RPMI7951 (cell line): Measurements from ENCODE around the gene KIF22. TPM values are rescaled to one million over a fixed set of nuclear protein-coding genes. Genes with fewer than 3 reads are reported as not detected.
"Not testable (repeated sequence)": the region's sequence is repeated elsewhere in the genome, so short reads cannot be mapped to it uniquely, and the experiment has no call there.

Experiments used
- DNase-seq: peaks from one replicate; pipeline ENCODE4 v3.0.0-alpha.2; 2012; ENCODE audit warnings: low read depth
- total RNA-seq: library from RNA; depleted of rRNA; stranded (reverse); fragments of >200 nt; shearing (Covaris generic); gene quantifications from 2 replicates; pipeline ENCODE4 v1.2.3, GENCODE V29; 2014

Gene KIF22
- total RNA-seq, 1 experiment from 2014 or later: 120 TPM

DNA sequence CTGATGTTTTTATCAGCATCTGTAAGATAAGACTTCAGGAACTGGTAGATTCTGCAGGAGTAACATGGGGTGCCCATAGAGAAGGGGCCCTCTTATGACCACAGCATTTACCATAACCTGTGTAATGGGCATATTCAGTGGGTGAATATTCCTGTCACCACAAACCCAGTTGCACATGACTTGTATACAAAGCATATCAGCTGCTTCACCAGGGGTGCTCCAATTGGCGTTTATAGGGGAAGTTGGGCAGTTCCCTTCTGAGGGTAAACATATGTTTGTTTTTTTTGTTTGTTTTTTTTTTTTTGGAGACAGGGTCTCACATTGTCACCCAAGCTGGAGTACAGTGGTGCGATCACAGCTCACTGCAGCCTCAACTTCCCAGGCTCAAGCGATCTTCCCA is 24.0 kb upstream of the KIF22 start:
- no peak for DNase-seq

DNA sequence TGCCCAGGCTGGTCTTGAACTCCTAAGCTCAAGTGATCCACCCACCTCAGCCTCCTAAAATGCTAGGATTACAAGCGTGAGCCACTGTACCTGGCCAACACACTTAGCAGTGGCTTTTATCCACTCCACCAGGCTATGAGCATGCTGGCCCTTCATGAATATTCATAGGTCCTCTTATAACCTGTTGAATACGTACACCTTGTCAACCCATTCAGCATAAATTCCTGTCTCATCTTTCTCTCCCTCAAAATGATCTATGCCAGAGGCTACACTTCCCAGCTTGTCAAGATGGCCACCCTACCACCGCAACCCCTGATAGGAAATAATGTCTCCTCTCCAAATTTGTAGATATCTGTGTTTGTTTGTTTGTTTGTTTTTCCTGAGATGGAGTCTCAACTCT is 23.5 kb upstream of the KIF22 start:
- no peak for DNase-seq

DNA sequence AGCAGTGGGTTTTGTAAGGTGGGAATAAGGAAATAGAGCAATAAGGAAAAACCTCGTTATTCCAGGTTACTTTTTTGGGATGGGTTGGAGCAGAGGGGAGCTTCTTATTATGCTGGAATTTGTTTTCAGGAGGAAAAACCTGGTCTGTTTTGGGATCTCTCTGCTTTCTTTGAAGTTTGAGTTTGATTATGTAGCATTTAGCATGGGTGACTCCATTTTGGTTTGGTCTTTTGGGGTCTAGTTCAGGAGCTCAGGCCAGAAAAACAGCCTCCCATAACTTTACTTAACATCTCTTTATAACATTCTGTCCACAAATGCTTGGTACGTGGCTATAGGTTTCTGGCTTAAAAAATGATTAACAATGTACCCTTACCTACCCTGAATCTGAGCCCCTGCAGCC is 21.0 kb upstream of the KIF22 start:
- DNase-seq: no peak

DNA sequence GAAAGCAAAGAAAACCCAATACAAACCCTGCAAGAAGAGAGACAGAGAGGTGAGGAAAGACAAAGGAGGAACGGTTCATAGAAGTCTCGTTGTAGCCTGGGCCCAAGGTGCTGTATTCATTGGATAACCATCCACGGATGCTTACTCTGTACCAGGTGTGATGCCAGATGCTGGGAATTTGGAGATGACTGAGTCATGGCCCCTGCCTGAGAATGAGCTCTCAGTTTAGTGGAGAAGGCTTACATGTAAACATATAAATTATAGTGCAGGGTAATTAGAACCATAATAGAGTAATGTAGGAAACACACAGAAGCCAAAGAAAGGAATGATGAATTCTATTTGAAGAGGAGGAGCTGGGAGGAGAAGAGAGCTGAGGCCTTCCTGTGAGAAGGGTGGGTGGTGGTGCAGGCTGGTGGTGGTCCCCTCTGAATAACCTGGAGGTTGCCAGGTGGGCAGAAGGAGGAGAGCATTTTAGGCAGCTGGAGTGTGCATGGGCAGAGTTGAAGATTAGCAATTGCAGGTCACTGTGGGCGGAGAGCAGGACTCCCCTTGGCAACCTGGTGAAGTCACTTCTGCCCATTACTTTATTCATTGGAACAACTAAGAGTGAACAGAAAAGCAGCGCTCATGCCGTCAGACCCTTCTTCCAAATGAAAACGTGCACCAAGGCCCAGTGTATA is 20.2 kb upstream of the KIF22 start:
- no peak for DNase-seq

DNA sequence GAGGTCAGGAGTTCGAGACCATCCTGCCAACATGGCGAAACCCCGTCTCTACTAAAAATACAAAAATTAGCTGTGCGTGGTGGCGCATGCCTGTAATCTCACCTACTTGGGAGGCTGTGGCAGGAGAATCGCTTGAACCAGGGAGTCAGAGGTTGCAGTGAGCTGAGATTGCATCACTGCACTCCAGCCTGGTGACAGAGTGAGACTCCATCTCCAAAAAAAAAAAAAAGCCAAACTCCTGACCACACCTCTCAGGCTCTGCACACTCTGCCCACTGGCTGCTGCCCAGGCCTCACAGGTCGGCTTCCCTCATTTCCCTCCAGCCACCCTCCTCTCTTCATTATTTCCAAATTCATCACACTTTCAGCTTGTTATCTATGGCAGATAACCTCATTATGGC is 18.2 kb upstream of the KIF22 start:
- DNase-seq: not testable (repeated sequence)

DNA sequence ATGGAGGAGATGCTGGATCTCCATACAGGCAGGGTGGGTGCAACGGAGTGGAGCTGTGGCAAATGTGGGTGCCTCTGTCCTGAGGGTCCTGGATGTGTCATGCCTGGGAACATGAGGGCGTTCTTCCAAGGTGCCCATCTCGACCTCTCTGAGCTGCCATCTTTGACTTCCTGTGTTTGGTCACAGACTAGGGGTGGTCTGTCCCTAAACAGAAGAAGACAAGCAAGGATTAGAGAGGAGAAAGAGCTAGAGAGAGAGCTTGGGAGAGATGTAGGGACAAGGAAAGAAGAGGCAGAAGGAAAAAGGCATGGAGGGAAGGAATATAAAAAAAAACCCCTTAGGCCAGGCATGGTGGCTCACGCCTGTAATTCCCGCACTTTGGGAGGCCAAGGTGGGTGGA is 15.8 kb upstream of the KIF22 start:
- DNase-seq: no peak

DNA sequence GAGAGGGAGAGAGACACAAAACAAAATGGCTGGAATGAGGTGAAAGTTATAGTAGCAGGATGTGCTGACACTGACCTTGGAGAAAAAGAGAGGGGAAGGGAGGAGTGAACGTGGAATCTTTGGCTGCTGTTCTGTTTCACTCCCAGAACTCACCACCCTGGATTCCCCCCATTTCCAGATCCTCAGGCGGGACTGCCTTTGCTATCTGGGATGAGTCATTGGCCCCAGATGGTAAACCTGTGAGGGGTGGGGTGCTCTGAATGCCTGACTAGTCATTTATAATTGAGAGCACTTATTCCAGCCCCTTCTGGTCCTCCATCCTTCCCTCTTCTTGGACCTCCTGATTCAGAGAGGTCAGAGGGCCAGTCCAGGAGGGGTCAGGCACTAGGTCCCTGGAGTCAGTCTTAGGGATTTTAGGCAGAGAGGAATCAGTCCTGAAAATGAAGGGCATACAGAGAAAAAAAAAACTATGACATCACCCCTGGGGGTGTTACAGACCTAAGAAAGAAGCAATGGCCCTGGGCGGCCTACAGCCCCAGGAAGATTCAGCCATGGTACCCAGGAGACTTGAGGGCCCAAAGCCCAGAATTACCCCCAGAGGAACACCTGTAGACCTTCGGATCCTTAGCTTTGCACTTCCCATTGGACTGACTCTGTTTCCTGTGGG is 14.7 kb upstream of the KIF22 start:
- peak; percentile 78 for DNase-seq

DNA sequence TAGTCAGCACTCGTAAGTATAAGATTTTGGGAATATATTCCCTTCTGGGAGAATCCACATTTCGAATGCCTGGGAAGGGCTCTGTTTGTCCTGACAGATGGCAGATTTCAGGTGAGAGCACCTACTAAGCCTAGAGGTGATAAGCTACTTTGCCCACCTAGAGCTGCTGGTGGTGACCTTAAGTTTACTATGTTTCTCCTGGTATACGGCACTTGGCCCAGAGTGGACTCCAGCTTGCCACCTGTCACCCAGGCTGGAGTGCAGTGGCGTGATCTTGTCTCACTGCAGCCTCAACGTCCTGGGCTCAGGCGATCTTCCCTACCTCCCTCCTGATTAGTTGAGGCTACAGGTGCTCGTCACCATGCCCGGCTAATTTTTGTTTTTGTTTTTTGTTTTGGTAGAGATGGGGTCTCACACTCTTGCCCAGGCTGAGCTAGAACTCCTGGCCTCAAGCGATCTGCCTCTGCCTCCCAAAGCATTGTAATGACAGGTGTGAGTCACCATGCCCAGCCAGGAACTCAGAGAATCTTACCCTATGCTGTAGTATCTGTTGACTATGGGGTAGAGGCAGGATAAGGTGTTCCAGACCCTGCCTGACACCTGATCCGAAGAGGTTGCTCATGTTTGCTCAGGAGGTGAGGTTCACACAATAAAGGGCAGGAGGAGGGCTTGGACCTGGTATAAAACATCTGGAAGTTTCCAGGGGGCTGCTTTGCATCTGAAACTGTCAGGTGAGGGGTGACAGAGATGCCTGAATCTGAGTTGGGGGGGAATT is 12.8 kb upstream of the KIF22 start, which contains the start of gene ZG16:
Gene ZG16 (plus strand): TSS at position 681 of the 775 bp plus-strand sequence. CDS start 1,011 bp downstream, outside the sequence.
- DNase-seq: no peak

DNA sequence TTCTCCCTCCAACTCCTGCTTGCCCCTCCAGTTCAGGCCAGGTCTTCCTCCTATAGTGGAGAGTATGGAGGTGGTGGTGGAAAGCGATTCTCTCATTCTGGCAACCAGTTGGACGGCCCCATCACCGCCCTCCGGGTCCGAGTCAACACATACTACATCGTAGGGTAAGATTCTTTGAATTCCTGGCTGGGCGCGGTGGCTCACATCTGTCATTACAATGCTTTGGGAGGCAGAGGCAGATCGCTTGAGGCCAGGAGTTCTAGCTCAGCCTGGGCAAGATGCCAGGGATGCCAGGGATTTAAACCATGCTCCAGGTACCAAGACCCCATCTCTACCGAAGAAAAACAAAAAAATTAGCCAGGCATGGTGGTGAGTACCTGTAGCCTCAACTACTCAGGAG is 11.1 kb upstream of the KIF22 start:
- DNase-seq: peak; percentile 55

DNA sequence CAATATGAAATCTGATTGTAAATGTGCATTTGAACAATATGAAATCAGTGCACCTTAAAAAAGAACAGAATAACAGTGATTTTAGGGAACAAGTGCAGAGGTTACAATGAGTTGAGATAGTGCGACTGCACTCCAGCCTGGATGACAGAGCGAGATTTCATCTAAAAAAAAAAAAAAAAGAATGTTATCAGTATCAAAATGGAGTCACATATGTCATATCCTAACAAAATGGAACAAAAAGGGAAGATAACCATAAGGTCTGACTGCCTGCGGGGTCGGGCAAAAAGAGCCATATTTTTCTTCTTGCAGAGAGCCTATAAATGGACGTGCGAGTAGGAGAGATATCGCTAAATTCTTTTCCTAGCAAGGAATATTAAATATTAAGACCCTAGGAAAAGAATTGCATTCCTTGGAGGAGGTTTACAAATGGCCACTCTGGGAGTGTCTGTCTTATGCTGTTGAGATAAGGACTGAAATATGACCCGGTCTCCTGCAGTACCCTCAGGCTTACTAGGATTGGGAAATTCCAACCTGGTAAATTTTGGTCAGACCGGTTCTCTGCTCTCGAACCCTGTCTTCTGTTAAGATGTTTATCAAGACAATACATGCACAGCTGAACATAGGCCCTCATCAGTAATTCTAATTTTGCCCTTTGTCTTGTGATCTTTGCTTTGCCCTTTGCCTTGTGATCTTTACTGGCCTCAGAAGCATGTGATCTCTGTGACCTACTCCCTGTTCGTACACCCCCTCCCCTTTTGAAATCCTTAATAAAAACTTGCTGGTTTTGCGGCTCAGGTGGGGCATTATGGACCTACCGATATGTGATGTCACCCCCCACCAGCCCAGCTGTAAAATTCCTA is 7.2 kb upstream of the KIF22 start:
- not testable (repeated sequence) for DNase-seq

DNA sequence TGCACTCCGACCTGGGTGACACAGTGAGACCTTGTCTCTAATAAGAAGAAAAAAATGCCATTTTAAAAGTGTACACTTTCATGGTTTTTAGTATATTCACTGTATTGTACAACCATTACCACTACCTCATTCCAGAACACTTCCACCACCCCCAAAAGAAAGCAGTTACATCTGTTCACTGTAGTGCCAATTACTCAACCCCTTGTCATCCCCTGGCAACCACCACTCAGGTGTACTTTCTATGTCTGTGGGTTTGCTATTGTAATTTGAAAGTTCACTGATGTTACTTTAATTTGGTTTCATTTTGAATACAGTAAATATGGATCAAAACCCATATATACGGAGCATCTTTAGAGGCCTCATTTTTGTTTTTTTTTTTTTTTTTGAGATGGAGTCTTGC is 6.4 kb upstream of the KIF22 start:
- DNase-seq: no peak

DNA sequence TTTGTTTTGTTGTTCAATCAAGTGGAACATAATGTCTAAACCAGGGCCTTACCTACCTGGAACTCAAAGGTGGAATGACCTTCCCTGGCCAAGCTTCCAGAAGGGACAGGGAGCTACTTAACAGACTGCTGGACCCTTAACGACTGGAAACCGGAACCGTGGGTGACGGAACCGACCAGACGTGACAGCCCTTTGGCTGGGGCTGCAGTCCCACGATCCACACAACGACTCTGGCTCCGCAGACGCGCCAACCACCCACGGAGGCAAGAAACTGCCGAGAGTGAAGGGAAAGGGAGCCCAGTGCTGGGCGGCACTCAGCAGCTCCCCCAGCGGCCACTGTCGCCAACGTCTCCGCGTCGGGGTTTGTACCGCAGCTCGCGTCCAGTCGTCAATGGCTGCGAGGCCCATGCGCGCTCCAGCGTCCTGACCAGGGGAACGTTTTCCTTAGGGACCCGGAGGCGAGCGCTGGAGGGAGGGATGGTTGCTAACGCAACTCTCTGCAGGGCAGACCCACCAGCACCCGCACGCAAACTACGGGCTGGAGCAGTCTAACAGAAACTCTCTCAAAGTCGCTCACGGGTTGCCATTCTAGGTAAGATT is 5.5 kb upstream of the KIF22 start:
- DNase-seq: peak; percentile 65

DNA sequence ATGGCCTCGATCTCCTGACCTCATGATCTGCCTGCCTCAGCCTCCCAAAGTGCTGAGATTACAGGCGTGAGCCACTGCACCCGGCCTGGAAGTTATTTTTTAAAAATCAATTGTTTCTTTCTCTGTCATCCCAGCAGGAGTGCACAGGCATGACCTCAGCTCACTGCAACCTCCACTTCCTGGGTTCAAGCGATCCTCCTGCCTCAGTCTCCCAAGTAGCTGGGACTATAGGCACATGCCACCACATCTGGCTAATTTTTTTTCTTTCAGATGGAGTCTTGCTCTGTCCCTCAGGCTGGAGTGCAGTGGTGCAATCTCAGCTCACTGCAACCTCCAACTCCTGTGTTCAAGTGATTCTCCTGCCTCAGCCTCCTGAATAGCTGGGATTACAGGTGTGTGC is 3.4 kb upstream of the KIF22 start:
- not testable (repeated sequence) for DNase-seq

DNA sequence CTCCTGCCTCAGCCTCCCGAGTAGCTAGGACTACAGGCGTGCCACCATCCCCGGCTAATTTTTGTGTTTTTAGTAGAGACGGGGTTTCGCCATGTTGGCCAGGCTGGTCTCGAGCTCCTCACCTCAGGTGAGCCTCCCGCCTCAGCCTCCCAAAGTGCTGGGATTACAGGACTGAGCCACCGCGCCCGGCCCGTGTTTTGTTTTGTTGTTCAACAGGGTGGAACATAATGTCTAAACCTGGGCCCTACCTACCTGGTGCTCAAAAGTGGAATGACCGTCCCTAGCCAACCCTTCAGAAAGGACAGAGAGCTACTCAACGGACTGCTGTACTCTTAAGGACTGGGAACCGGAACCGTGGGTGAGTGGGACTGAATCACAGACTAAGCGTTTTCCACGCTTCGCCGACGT is 772 bp upstream of the KIF22 start:
- DNase-seq: no peak

DNA sequence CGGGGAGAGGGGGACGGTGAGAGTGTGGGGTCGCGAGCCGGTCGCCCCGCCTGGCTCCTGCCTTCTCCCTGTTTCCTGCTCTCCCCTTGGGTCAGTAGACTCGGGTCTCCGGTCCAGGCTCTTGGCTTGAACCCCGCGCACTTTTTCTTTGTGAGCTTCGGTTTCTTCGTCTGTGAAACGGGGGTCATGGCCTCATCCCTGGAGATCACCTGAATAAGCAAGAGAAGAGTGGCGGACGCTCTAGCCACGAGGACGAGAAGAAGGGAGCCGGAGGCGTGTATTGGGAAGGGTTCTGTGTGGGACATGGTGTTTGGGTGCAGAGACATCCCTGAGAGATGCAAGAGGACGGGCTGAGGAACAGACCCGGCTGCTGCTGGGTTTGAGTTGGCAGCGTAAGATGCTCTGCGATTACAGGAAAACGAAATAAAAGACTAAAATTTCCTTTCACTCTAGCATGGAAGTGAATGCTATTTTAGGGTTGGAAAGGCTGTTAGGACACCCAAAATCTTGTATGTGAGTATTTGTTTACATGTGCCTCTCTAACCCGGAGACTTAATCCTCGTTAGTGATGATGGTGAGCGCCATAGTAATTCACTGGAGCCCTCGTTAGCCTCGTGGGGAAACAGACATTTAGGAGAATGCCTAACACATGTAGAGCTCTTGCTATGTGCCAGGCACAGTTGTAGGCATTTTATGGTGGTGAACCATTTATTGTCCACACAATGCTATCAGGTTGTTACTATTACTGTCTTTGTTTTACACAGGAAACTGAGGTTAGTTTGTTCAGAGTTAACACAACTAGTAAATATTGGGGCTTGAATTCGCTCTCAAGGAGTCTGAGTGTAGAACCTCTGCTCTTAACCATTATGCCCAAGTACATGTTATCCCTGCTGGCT is 646 bp downstream of the KIF22 start:
- no peak for DNase-seq

DNA sequence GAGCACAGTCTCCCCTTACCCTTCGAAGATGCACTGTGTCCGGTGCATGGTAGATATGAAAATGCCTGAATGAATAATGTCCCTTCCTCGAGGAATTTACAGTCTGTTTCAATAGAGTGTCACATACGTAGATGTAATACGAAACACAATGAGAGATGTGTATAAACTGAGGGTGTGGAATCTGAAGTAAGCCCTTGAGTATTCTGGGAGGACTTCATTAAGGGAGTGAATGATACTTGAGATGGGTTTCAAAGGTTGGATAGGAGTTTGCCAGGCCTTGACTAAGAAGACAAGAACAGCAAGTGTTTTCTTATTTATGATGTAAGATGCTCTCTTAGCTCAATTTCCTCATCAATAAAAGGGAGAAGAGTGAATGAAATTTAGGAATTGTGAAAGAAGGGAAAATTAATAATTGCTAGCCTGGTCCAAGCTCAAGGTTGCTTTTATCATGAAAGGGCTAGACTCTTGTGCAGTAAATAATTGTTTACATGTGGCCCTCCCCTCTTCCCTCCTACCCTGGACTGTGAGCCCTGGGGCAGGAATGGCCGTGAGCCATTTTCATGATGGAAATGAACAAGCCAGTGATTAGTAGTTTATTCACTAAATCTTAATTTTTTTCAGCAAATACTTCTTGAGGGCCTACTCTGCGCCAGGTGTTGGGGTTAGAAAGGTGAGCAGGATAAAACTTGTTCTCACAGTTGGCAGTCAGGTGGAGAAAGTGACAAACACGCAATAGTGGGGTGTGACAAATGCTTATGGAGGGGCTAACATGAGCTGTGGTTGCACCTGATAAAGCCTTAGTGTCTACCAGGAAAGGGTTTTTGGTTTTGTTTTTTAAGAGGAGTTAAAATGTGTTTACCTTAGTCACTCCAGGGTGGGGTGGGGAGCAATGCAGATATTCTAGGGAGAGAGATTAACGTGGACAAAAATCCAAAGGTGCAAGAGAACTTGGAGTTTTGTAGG is 1.6 kb downstream of the KIF22 start:
- DNase-seq: no peak

DNA sequence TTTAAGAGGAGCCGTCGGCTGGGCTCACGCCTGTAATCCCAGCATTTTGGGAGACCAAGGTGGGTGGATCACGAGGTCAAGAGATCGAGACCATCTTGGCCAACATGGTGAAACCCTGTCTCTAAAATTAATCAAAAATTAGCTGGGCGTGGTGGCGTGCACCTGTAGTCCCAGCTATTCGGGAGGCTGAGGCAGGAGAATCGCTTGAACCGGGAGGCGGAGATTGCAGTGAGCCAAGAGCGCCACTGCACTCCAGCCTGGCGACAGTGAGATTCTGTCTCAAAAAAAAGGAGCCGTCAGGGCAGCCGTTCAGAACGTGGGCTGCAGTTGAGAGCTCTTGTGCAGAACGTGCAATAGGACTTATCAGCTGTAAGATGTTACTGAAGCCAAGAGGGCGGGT is 2.6 kb downstream of the KIF22 start:
- DNase-seq: not testable (repeated sequence)

DNA sequence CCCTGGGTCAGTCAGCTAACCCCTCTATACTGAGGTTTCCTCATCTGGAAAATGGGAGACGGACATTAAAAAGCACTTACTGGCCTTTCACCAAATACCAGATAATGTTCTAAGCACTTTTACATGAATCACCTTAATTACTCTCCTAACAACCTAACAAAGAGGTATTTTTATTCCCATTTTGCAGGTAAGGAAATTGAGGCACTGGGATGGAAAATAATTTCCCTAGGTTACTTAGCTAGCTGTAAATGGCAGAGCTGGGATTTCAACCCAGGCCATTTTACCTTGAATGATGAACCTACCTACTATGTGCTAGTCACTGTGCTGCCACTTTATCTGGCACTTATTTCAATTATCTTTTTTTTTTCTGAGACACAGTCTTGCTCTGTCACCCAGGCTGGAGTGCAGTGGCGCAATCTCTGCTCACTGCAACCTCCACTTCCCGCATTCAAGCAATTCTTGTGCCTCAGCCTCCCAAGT is 3.7 kb downstream of the KIF22 start:
- DNase-seq: no peak

DNA sequence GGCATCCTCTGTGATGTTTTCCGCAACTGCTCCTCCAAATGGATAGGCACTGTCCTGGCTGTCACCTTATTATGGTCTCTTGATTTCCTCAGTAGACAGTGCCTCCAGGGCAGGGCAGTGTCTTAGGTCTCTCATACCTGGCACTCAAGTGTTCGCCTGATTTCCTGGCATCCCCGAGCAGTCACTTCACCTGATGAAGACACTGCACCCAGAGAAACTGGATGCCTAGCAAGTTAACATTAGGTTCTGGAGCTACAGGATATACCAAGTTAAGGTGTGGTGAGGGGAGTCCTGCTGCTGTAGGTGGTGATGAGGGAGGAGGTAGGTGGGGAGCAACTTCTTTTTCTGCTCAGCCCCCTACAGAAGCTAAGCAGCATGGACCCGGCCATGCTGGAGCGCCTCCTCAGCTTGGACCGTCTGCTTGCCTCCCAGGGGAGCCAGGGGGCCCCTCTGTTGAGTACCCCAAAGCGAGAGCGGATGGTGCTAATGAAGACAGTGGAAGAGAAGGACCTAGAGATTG is 11.9 kb downstream of the KIF22 start:
- no peak for DNase-seq
